ENCODE data around the gene FETUB.
"Not testable (repeated sequence)": the region's sequence is repeated elsewhere in the genome, so short reads cannot be mapped to it uniquely, and the experiment has no call there.

The FETUB gene

DNA sequence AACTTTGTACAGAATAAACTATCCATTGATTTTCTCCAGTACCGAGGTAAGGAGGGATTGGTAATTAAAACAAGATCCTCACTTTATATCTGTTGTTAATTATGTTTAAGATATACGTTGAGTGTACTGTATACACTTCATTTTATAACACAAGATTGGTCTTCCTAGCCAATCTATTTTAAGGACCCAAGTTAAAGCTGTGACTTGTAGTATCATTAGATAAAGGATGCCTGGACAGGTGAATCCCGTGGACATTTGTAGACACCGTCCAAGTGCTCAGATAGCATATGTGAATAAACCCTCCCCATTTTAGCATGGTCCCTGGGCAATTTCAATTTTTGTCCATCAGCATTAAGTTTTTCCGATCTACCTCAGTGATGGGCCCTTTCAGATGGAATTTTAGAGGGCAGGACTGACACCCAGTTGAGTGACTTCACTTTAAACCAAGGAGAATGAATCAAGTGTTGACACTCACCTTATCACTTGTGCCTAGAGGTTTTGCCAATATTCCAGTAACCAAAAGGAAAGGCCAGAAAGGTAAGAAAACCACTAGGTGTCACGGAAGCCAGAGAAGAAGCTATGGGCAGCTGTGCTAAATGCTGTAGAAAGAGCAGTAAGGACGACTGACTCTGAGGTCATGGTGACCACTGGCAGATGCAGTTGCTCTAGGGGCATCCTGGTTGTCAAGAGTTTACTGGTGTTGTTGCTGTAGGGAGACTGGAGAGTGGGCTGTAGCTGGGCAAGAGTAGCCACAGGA is 18.1 kb upstream of the FETUB start:
- peaks cover 0 to 2% of the 10 kb centered on the region in 2 donors for H3K4me1 ChIP-seq (ENCODE audit: control insufficient read depth in 2 of 2, insufficient read depth in 2 of 2, low read length in 2 of 2)
- H3K27ac ChIP-seq (ENCODE audit: low read depth in 2 of 2, low read length in 2 of 2): no peak overlapping the region
- H3K4me3 ChIP-seq (ENCODE audit: low read length in 2 of 2): no peak overlapping the region
- H3K36me3 ChIP-seq (ENCODE audit: control insufficient read depth in 2 of 2, insufficient read depth in 2 of 2, low read length in 2 of 2): no peaks in the 10 kb centered on the region
- peaks cover 5 to 11% of the 10 kb centered on the region in 2 donors for H3K27me3 ChIP-seq (ENCODE audit: control insufficient read depth in 2 of 2, insufficient read depth in 2 of 2, low read length in 2 of 2)
- H3K9me3 ChIP-seq (ENCODE audit: control insufficient read depth in 2 of 2, low read length in 2 of 2): no peaks in the 10 kb centered on the region
- H3K9ac ChIP-seq (ENCODE audit: low read depth in 1 of 2, low read length in 2 of 2): no peak overlapping the region

DNA sequence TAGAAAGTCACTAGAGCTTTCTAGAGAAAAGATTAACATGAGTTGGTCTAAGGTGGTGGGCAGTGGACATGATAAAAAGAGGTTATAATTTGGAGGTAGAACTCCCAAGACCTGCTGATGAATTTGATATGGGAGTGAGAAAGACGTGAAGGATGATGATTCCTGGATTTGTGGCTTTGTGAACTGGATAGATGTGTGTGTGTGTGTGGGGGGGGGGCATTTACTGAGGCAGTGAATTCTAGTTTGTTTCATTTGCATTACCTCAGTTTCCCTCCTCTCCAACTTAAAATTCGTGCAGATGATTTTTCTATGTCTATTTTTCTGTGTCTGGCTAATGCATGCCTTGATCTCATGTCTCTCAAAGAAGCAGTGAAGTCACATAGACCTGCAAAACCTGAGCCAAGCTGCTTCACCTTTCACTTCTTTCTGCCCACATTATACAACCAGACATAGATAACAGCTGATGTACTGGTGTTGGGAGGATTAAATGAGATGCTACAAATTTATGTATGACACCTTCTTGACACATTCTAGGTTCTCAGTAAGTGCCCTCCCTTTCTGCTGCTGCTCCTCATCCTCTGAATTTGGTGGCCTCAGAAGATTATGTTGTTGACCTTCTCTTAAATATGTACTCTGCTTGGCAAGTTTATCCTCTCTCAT is 17.4 kb upstream of the FETUB start:
- Histone ChIP-seq H3K9me3 (ENCODE audit: control insufficient read depth in 2 of 2, low read length in 2 of 2) (no peaks in the 10 kb centered on the region), H3K9ac (ENCODE audit: low read depth in 1 of 2, low read length in 2 of 2) (no peak overlapping the region), H3K36me3 (ENCODE audit: control insufficient read depth in 2 of 2, insufficient read depth in 2 of 2, low read length in 2 of 2) (no peaks in the 10 kb centered on the region), H3K4me3 (ENCODE audit: low read length in 2 of 2) (no peak overlapping the region), H3K27me3 (ENCODE audit: control insufficient read depth in 2 of 2, insufficient read depth in 2 of 2, low read length in 2 of 2) (peaks cover 0 to 5% of the 10 kb centered on the region in 2 donors), H3K27ac (ENCODE audit: low read depth in 2 of 2, low read length in 2 of 2) (no peak overlapping the region), H3K4me1 (ENCODE audit: control insufficient read depth in 2 of 2, insufficient read depth in 2 of 2, low read length in 2 of 2) (no peaks in the 10 kb centered on the region)

DNA sequence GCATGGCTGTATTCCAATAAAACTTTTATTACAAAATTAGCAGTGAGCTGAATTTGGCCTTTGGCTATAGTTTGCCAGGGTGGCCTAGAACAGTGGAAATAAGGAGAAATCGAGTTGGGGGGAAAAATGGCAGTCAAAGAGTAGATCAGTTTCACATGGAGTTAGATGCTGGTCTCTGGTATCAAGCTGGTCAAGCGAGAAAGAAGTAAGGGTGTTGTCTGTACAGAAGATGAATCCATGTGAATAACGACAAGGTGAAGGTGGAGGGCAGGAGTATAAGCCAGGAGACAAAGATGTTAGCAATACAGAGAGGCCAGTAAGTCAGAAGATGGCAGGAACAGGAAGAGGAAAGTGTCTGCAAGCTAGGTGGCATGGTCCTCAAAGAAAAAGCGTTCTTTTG is 15.6 kb upstream of the FETUB start:
- Histone ChIP-seq H3K36me3 (ENCODE audit: control insufficient read depth in 2 of 2, insufficient read depth in 2 of 2, low read length in 2 of 2) (no peaks in the 10 kb centered on the region), H3K27ac (ENCODE audit: low read depth in 2 of 2, low read length in 2 of 2) (no peak overlapping the region), H3K9ac (ENCODE audit: low read depth in 1 of 2, low read length in 2 of 2) (no peak overlapping the region), H3K4me1 (ENCODE audit: control insufficient read depth in 2 of 2, insufficient read depth in 2 of 2, low read length in 2 of 2) (no peaks in the 10 kb centered on the region), H3K9me3 (ENCODE audit: control insufficient read depth in 2 of 2, low read length in 2 of 2) (no peaks in the 10 kb centered on the region), H3K27me3 (ENCODE audit: control insufficient read depth in 2 of 2, insufficient read depth in 2 of 2, low read length in 2 of 2) (no peaks in the 10 kb centered on the region), H3K4me3 (ENCODE audit: low read length in 2 of 2) (no peak overlapping the region)

DNA sequence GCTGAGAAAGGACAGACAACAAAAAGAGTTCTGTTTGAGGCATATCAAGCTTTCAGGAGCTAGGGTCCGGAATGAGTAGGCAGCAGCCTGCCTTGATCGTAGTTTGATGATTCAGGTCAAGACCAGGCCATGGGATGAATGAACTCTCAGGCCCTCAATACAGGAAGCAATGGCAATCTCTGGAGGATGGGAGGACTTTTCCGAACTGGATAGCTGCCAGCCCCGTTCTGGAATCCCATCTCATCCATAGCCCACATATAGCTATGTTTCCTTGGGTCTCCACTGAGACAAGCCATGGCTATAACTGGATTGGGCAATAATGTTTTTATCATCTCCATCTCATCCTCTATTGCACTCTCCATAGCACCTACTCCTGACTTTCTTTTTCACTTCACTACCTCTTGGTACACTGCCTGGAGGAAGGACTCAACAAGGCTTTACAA is 14.6 kb upstream of the FETUB start:
- no peaks in the 10 kb centered on the region for H3K9me3 ChIP-seq (ENCODE audit: control insufficient read depth in 2 of 2, low read length in 2 of 2)
- no peak overlapping the region for H3K27ac ChIP-seq (ENCODE audit: low read depth in 2 of 2, low read length in 2 of 2)
- no peaks in the 10 kb centered on the region for H3K4me1 ChIP-seq (ENCODE audit: control insufficient read depth in 2 of 2, insufficient read depth in 2 of 2, low read length in 2 of 2)
- no peaks in the 10 kb centered on the region for H3K27me3 ChIP-seq (ENCODE audit: control insufficient read depth in 2 of 2, insufficient read depth in 2 of 2, low read length in 2 of 2)
- H3K4me3 ChIP-seq (ENCODE audit: low read length in 2 of 2): no peak overlapping the region
- H3K9ac ChIP-seq (ENCODE audit: low read depth in 1 of 2, low read length in 2 of 2): no peak overlapping the region
- no peaks in the 10 kb centered on the region for H3K36me3 ChIP-seq (ENCODE audit: control insufficient read depth in 2 of 2, insufficient read depth in 2 of 2, low read length in 2 of 2)

DNA sequence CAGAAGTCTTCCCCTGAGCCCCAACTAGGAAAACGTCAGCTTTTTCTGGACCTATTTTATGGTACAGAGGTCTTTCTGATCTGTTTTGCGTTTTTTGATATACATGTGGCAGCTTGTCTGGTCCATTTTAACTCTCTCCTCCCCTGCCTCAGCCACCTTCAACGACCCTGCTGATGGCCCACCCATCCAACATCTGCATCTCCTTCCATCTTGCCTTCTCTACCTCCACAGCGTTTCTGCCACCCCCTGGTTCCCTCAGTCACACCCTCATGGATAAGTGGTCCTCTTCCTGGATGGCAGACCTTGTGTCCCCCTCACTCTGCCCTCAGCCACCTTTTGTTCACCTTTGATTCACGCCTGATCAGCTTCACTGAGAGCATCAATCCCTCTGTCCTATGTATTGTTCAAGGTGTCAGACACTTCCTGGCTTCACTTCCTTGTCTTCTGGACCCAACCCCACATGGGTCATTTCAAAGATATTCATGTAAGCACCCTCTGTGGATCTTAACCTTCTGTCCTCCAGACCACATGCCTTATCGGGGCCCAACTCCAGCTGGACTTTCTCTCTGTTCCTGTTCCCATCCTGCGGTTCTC is 13.8 kb upstream of the FETUB start:
- Histone ChIP-seq H3K4me3 (ENCODE audit: low read length in 2 of 2) (no peak overlapping the region), H3K4me1 (ENCODE audit: control insufficient read depth in 2 of 2, insufficient read depth in 2 of 2, low read length in 2 of 2) (no peaks in the 10 kb centered on the region), H3K27me3 (ENCODE audit: control insufficient read depth in 2 of 2, insufficient read depth in 2 of 2, low read length in 2 of 2) (no peaks in the 10 kb centered on the region), H3K9me3 (ENCODE audit: control insufficient read depth in 2 of 2, low read length in 2 of 2) (no peaks in the 10 kb centered on the region), H3K9ac (ENCODE audit: low read depth in 1 of 2, low read length in 2 of 2) (no peak overlapping the region), H3K36me3 (ENCODE audit: control insufficient read depth in 2 of 2, insufficient read depth in 2 of 2, low read length in 2 of 2) (no peaks in the 10 kb centered on the region), H3K27ac (ENCODE audit: low read depth in 2 of 2, low read length in 2 of 2) (no peak overlapping the region)

DNA sequence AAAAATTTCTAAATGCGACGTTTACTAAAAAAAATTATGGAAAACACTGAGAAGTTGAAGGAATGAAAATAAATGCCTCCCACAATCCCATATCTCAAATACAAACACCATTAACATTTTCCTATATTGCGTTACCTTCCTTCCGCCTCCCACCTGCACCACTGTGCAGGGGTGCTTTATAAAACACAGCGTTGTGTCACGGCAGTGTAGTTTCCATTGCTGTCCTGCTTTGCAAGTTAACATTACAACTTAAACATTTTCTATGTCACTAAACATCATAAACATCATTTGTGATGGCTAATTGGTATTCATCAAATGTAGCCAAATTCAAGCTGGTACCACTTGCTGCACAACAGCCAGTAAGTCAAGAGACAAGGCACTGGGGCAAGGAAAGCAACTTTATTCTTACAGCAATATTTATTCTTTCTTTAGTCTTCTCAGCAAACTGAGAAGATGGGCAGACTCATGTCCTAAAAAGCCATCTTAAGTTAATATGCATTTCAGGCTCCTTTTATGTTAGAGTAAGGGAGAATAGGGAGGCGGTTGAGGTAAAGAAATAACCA is 12.3 kb upstream of the FETUB start:
- H3K36me3 ChIP-seq (ENCODE audit: control insufficient read depth in 2 of 2, insufficient read depth in 2 of 2, low read length in 2 of 2): no peaks in the 10 kb centered on the region
- H3K4me3 ChIP-seq (ENCODE audit: low read length in 2 of 2): no peak overlapping the region
- H3K9me3 ChIP-seq (ENCODE audit: control insufficient read depth in 2 of 2, low read length in 2 of 2): no peaks in the 10 kb centered on the region
- H3K4me1 ChIP-seq (ENCODE audit: control insufficient read depth in 2 of 2, insufficient read depth in 2 of 2, low read length in 2 of 2): no peaks in the 10 kb centered on the region
- no peaks in the 10 kb centered on the region for H3K27me3 ChIP-seq (ENCODE audit: control insufficient read depth in 2 of 2, insufficient read depth in 2 of 2, low read length in 2 of 2)
- no peak overlapping the region for H3K27ac ChIP-seq (ENCODE audit: low read depth in 2 of 2, low read length in 2 of 2)
- no peak overlapping the region for H3K9ac ChIP-seq (ENCODE audit: low read depth in 1 of 2, low read length in 2 of 2)

DNA sequence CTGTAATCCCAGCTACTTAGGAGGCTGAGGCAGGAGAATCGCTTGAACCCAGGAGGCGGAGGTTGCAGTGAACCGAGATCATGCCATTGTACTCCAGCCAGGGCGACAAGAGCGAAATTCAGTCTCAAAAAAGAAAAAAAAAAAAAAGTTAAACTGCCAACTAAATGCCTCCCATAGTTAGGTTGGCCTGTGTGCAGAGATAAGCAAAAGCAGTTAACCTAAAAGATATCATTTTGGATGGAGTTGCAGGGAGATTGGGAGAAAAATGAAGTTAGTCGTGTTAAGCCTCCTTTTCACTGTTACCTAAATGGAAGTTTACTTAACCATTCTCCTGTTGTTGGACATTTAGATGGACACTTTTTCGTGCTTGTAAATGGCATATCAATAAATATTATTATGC is 11.4 kb upstream of the FETUB start:
- Histone ChIP-seq H3K27ac (ENCODE audit: low read depth in 2 of 2, low read length in 2 of 2) (no peak overlapping the region), H3K4me1 (ENCODE audit: control insufficient read depth in 2 of 2, insufficient read depth in 2 of 2, low read length in 2 of 2) (no peaks in the 10 kb centered on the region), H3K27me3 (ENCODE audit: control insufficient read depth in 2 of 2, insufficient read depth in 2 of 2, low read length in 2 of 2) (no peaks in the 10 kb centered on the region), H3K9ac (ENCODE audit: low read depth in 1 of 2, low read length in 2 of 2) (no peak overlapping the region), H3K4me3 (ENCODE audit: low read length in 2 of 2) (no peak overlapping the region), H3K36me3 (ENCODE audit: control insufficient read depth in 2 of 2, insufficient read depth in 2 of 2, low read length in 2 of 2) (no peaks in the 10 kb centered on the region), H3K9me3 (ENCODE audit: control insufficient read depth in 2 of 2, low read length in 2 of 2) (no peaks in the 10 kb centered on the region)

DNA sequence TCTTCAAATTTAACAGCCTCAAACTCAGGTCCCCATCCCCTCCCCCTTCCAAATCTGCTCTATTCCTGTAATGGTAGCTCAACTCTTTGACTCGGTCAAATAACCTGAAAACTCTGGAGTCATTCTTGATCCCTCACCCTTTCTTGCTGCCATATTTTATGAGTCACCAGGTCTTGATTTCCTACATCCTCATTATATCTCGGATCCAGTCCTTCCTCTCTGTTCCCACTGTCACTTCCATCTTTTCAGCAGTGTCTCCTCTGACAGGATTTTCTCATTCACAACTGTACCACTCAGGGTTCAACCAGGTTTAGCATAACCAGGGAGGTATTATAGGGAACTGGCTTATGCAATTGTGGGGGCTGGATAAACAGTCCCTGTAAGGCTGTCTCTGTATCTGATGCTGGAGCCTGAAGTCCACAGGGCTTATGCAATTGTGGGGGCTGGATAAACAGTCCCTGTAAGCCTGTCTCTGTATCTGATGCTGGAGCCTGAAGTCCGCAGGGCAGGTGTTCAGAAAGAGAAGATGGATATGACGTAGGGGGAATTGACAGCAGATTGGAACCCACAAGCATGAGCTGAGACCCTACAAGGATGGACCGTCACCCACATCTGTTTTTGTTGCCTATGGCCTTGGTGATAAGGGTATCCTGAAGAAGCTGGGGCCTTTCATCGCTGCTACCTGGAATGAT is 9.1 kb upstream of the FETUB start:
- Histone ChIP-seq H3K36me3 (ENCODE audit: control insufficient read depth in 2 of 2, insufficient read depth in 2 of 2, low read length in 2 of 2) (no peaks in the 10 kb centered on the region), H3K27me3 (ENCODE audit: control insufficient read depth in 2 of 2, insufficient read depth in 2 of 2, low read length in 2 of 2) (no peaks in the 10 kb centered on the region), H3K4me1 (ENCODE audit: control insufficient read depth in 2 of 2, insufficient read depth in 2 of 2, low read length in 2 of 2) (peaks cover 0 to 8% of the 10 kb centered on the region in 2 donors), H3K9me3 (ENCODE audit: control insufficient read depth in 2 of 2, low read length in 2 of 2) (no peaks in the 10 kb centered on the region), H3K4me3 (ENCODE audit: low read length in 2 of 2) (no peak overlapping the region), H3K9ac (ENCODE audit: low read depth in 1 of 2, low read length in 2 of 2) (no peak overlapping the region), H3K27ac (ENCODE audit: low read depth in 2 of 2, low read length in 2 of 2) (no peak overlapping the region)

DNA sequence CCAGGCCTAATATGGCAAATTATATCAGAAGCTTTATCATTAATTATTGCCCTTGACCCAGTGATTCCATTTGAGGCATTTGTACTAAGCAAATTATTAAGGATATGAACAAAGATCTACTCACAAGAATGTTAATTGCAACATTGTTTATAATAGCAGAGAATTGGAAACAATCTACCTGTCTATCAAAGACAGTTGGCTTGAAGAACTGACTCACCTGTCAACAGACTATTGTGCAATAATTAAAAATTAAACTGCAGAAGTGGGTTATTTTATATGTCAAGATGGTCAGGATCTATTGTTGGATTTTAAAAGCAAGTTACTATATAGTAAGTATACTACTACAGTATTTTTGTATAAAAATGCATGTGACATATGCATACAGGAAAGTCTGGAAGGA is 6.7 kb upstream of the FETUB start:
- no peaks in the 10 kb centered on the region for H3K9me3 ChIP-seq (ENCODE audit: control insufficient read depth in 2 of 2, low read length in 2 of 2)
- H3K4me3 ChIP-seq (ENCODE audit: low read length in 2 of 2): no peak overlapping the region
- no peaks in the 10 kb centered on the region for H3K27me3 ChIP-seq (ENCODE audit: control insufficient read depth in 2 of 2, insufficient read depth in 2 of 2, low read length in 2 of 2)
- H3K27ac ChIP-seq (ENCODE audit: low read depth in 2 of 2, low read length in 2 of 2): no peak overlapping the region
- H3K36me3 ChIP-seq (ENCODE audit: control insufficient read depth in 2 of 2, insufficient read depth in 2 of 2, low read length in 2 of 2): no peaks in the 10 kb centered on the region
- H3K4me1 ChIP-seq (ENCODE audit: control insufficient read depth in 2 of 2, insufficient read depth in 2 of 2, low read length in 2 of 2): peaks cover 6 to 14% of the 10 kb centered on the region in 2 donors
- no peak overlapping the region for H3K9ac ChIP-seq (ENCODE audit: low read depth in 1 of 2, low read length in 2 of 2)

DNA sequence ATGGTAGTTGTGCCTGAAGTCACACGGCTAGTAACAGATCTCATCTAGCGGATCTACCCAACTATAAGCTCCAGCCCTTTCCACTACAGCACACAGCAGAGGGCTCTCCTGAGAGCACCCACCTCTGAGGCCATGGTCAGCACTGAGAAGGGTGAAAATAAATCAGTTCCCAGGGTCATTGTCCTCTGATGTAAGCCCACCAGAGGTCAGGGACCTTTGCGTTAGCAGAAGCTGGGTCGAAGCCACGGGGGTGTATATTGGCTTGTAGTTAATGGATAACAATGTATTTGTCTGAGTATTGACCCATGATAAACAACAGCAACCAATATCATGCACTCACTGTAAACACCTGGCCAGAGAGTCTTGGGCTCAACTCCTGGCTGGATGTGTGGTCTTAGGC is 6.0 kb upstream of the FETUB start:
- H3K27ac ChIP-seq (ENCODE audit: low read depth in 2 of 2, low read length in 2 of 2): not testable (repeated sequence)

More for the DNA sequence above, 6.0 kb upstream of the FETUB start:
- not testable (repeated sequence) for H3K9ac ChIP-seq (ENCODE audit: low read depth in 1 of 2, low read length in 2 of 2); H3K27me3 ChIP-seq (ENCODE audit: control insufficient read depth in 2 of 2, insufficient read depth in 2 of 2, low read length in 2 of 2); H3K9me3 ChIP-seq (ENCODE audit: control insufficient read depth in 2 of 2, low read length in 2 of 2); H3K36me3 ChIP-seq (ENCODE audit: control insufficient read depth in 2 of 2, insufficient read depth in 2 of 2, low read length in 2 of 2); H3K4me3 ChIP-seq (ENCODE audit: low read length in 2 of 2)
- H3K4me1 ChIP-seq (ENCODE audit: control insufficient read depth in 2 of 2, insufficient read depth in 2 of 2, low read length in 2 of 2): peaks cover 6 to 14% of the 10 kb centered on the region in 2 donors

Measured in mucosa of rectum (tissue), 2 donors.